ENCODE data around the gene TRIM29.

- TF ChIP-seq CTCF (IDR thresholded peaks at IDR 0.05) = no peak
- no peak for TF ChIP-seq EZH2 (IDR thresholded peaks at IDR 0.05)
Measured at GRCh38 chr11:120169981-120170698, 32.2 kb upstream of the TRIM29 start.

Measured in neural progenitor cell (in vitro differentiated cells).